ENCODE results near the gene KIF26A.

DNA sequence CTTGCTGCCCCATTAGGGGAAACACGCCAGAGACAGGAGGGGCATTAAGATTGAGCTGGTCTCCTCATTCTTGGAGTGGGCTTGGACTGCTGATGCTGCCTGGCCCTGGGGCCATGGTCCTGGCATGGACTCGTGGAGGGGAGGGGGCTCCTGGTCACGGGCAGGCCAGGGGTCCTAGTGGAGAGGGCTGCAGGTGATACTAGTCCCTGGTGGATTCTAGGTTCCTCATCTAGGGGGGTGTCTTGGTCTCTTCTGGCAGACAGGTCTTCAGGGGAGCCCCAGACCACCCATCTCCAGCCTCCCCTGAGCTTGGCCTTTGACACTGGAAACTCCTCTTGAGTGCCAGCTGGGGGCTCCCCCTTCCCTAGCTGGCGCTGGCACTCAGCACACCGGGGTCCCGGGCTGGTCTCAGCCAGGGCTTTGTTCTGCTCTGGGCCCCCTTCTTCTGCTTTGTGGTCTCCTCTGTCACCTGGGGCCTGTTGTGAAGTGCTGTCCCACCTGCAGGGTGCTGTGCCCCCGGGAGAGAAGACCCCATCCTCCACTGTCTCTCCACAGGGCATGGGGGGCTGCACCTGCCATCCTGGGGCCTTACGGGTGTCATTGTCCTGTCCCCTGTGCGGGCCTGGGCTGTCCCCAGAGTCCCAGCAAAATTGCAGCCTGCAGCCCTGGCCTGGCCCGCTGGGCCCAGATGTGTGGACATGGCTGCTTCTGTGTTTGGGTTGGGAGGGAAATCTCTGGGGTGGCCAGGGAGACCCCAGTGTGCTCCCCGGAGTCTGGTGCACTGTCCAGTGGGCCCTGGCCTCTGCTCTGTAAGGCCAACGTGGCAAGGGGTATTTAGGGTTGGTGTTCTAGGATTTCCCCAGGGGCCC lies 2.3 kb downstream of the KIF26A start:
- TF ChIP-seq GATA2 (IDR thresholded peaks at IDR 0.05; ENCODE audit: low read depth, low read length): no peak
- TF ChIP-seq GATA3 (IDR thresholded peaks at IDR 0.05; ENCODE audit: low read depth, low read length): no peak

All from SH-SY5Y (cell line).